Choroid plexus epithelial cell (primary cell): Measurements from ENCODE around the gene TNFRSF13B.

Source experiments
- DNase-seq: peaks from one replicate; pipeline ENCODE4 v3.0.0-alpha.2; 2010; ENCODE audit warnings: low read depth
- H3K4me3 ChIP-seq: 2 replicates; pipeline ENCODE4 v1.5.1; 2011; ENCODE audit warnings: low read depth, mild to moderate bottlenecking, control low read depth, low read length, moderate library complexity
- CTCF ChIP-seq: conservative IDR thresholded peaks from 2 replicates; pipeline ENCODE4 v1.5.1; 2011; ENCODE audit warnings: low read depth, mild to moderate bottlenecking, control low read depth, inconsistent platforms, low read length, moderate library complexity

TNFRSF13B gene

GRCh38 chr17:16944334-16945135, 27.4 kb downstream of the TNFRSF13B start:
- TF ChIP-seq CTCF, result no peak
- DNase-seq, result no peak
- H3K4me3 ChIP-seq, result no peak overlapping the region

- no peak overlapping the region for H3K4me3 ChIP-seq
- no peak for TF ChIP-seq CTCF
- DNase-seq, result no peak
Measured at GRCh38 chr17:16943541-16944333, 28.2 kb downstream of the TNFRSF13B start.

- no peak for TF ChIP-seq CTCF
- DNase-seq, result no peak
- no peak overlapping the region for H3K4me3 ChIP-seq
Measured at GRCh38 chr17:16943032-16943352, 28.9 kb downstream of the TNFRSF13B start.

GRCh38 chr17:16942141-16943031, 29.5 kb downstream of the TNFRSF13B start:
- no peak for TF ChIP-seq CTCF
- DNase-seq, result no peak
- no peak overlapping the region for H3K4me3 ChIP-seq

- TF ChIP-seq CTCF, result no peak
- H3K4me3 ChIP-seq, result no peak overlapping the region
- no peak for DNase-seq
Measured at GRCh38 chr17:16941072-16942036, 30.6 kb downstream of the TNFRSF13B start.

GRCh38 chr17:16940116-16940881, 31.6 kb downstream of the TNFRSF13B start:
- no peak for TF ChIP-seq CTCF
- DNase-seq, result no peak
- no peak overlapping the region for H3K4me3 ChIP-seq
